ENCODE results near the gene MLEC. TPM values are rescaled to one million over a fixed set of nuclear protein-coding genes. Genes with fewer than 3 reads are reported as not detected.
A peak's percentile ranks its signal among the peaks of the same experiment; 100 is the strongest.

Gene MLEC
- total and polyA plus RNA-seq, 2 of the 13 experiments (the other 11 are each of a cell fraction or from before 2014, with no cell fraction given): 49.8 to 156 TPM

DNA sequence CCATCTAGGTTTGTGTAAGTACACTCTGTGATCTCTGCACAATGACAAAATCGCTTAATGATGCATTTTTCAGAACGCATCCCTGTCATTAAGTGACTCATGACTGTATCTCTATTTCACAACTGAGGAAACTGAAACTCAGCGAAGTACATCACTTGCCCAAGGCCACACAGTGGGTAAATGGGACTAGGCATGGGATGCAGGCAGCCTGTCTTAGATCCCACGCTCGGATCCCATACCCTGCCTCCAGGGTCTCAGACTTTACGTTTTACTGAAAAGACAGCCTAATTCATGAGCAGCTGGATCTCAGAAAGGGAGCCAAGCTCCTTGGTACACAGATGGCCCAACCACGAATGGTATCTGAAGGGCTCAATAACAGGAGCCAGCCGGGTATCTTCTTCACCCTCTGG is 2.4 kb upstream of the MLEC start (continued):
- TF ChIP-seq, protein P1, sequence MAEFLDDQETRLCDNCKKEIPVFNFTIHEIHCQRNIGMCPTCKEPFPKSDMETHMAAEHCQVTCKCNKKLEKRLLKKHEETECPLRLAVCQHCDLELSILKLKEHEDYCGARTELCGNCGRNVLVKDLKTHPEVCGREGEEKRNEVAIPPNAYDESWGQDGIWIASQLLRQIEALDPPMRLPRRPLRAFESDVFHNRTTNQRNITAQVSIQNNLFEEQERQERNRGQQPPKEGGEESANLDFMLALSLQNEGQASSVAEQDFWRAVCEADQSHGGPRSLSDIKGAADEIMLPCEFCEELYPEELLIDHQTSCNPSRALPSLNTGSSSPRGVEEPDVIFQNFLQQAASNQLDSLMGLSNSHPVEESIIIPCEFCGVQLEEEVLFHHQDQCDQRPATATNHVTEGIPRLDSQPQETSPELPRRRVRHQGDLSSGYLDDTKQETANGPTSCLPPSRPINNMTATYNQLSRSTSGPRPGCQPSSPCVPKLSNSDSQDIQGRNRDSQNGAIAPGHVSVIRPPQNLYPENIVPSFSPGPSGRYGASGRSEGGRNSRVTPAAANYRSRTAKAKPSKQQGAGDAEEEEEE (CRISPR knock-in tag; IDR thresholded peaks at IDR 0.05; ENCODE audit: borderline replicate concordance): no peak
- TF ChIP-seq ZNF530 (CRISPR knock-in tag; IDR thresholded peaks at IDR 0.05; ENCODE audit: low read depth): no peak
- TF ChIP-seq MAFK (conservative IDR thresholded peaks at IDR 0.05 in 1 of 2, IDR thresholded peaks at IDR 0.05 in 1 of 2; ENCODE audit: low read length in 2 of 2): peak; percentile 43 to 64; a peak in 2 of 4 replicates
- no peak for TF ChIP-seq GABPA (IDR thresholded peaks at IDR 0.05; ENCODE audit: low read depth, low read length)
- TF ChIP-seq GABPA (CRISPR knock-in tag; IDR thresholded peaks at IDR 0.05; ENCODE audit: low read depth): no peak
- TF ChIP-seq, protein P2, sequence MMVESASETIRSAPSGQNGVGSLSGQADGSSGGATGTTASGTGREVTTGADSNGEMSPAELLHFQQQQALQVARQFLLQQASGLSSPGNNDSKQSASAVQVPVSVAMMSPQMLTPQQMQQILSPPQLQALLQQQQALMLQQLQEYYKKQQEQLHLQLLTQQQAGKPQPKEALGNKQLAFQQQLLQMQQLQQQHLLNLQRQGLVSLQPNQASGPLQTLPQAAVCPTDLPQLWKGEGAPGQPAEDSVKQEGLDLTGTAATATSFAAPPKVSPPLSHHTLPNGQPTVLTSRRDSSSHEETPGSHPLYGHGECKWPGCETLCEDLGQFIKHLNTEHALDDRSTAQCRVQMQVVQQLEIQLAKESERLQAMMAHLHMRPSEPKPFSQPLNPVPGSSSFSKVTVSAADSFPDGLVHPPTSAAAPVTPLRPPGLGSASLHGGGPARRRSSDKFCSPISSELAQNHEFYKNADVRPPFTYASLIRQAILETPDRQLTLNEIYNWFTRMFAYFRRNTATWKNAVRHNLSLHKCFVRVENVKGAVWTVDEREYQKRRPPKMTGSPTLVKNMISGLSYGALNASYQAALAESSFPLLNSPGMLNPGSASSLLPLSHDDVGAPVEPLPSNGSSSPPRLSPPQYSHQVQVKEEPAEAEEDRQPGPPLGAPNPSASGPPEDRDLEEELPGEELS (CRISPR knock-in tag; IDR thresholded peaks at IDR 0.05): no peak

DNA sequence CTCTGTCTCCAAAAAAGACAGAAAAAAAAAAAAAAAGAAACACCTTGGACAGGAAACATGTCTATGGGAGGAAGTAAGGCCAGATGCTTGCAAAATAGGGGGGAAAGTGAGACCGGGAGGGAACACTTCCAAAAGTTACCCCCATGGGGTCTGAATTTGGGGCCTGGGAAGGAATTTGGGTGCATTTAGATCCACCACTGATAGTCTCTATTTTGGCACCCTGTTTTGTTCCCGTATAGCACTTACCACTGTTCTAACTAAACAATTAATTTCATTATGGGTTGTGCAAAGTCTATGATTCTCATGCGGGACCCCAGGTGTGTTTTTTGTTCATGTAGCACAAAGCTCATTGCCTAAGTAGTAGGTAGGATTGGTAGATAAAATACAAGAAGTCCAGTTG is 1.4 kb upstream of the MLEC start:
- Histone ChIP-seq H3K9ac (ENCODE audit: insufficient read depth, low read depth, low read length) (peak overlapping the region; percentile 85; the same call in 1 of the 2 replicates), H2AFZ (ENCODE audit: low read length) (no peak overlapping the region), H3K27me3 (ENCODE audit: control insufficient read depth in 1 of 2, insufficient read depth in 2 of 2, low read length in 2 of 2) (no peaks in the 10 kb centered on the region), H3K36me3 (replicated peaks in 1 of 2; ENCODE audit: control insufficient read depth in 1 of 2, insufficient read depth in 2 of 2, low read length in 2 of 2) (no peaks in the 10 kb centered on the region), H3K4me1 (ENCODE audit: insufficient read depth, low read length) (peaks cover 37% of the 10 kb centered on the region), H3K27ac (ENCODE audit: extremely low read length, insufficient read depth, low read length) (no peak overlapping the region), H3K4me3 (replicated peaks in 1 of 3; ENCODE audit: insufficient read depth in 1 of 3, low read depth in 2 of 3, low read length in 3 of 3) (peak overlapping the region in 2 of 3 experiments; percentile 77 to 91; a peak in 3 of 6 replicates), H4K20me1 (ENCODE audit: insufficient read depth, low read length) (peaks cover 18% of the 10 kb centered on the region), H3K4me2 (ENCODE audit: low read depth, low read length) (peak overlapping the region; percentile 98), H3K79me2 (ENCODE audit: insufficient read depth, low read length) (peaks cover 35% of the 10 kb centered on the region), H3K9me3 (ENCODE audit: low read length) (no peaks in the 10 kb centered on the region)
- no TSS peak for BruUV-seq (replicated peaks)
- POLR2A ChIA-PET: no interaction called here
- 39% methylated on average over 3 of the region's 3 CpGs for WGBS (ENCODE audit: low lambda C conversion rate)
- DNase-seq (ENCODE audit: low spot score) (no peak), ATAC-seq (no peak), FAIRE-seq (no peak)
- CTCF ChIA-PET (ENCODE audit: low intra/inter-chr PET ratio, low total read pairs): no interaction called here
- in situ Hi-C loops (cut with HindIII; ENCODE audit: extremely low pct_ligation_motif_present, low pct_unique_long_range_greater_than_20kb): no loop called here
- intact Hi-C loops (cut with micrococcal nuclease; ENCODE audit: unreplicated experiment): loop anchor here (5.0 kb wide), 2 partner anchors 38 to 1392 kb away; partner anchors contain the start of gene MLXIP
- TF ChIP-seq SRF (IDR thresholded peaks at IDR 0.05; ENCODE audit: low read depth, low read length): no peak
- no peak for TF ChIP-seq THYN1 (CRISPR knock-in tag; IDR thresholded peaks at IDR 0.05; ENCODE audit: borderline replicate concordance, low read depth)
- no peak for TF ChIP-seq GABPB1 (CRISPR knock-in tag; IDR thresholded peaks at IDR 0.05)
- TF ChIP-seq, protein P3, sequence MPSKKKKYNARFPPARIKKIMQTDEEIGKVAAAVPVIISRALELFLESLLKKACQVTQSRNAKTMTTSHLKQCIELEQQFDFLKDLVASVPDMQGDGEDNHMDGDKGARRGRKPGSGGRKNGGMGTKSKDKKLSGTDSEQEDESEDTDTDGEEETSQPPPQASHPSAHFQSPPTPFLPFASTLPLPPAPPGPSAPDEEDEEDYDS (CRISPR knock-in tag; IDR thresholded peaks at IDR 0.05): no peak
- TF ChIP-seq, protein P4, sequence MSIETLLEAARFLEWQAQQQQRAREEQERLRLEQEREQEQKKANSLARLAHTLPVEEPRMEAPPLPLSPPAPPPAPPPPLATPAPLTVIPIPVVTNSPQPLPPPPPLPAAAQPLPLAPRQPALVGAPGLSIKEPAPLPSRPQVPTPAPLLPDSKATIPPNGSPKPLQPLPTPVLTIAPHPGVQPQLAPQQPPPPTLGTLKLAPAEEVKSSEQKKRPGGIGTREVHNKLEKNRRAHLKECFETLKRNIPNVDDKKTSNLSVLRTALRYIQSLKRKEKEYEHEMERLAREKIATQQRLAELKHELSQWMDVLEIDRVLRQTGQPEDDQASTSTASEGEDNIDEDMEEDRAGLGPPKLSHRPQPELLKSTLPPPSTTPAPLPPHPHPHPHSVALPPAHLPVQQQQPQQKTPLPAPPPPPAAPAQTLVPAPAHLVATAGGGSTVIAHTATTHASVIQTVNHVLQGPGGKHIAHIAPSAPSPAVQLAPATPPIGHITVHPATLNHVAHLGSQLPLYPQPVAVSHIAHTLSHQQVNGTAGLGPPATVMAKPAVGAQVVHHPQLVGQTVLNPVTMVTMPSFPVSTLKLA (IDR thresholded peaks at IDR 0.05): no peak
- no peak for TF ChIP-seq ZNF619 (CRISPR knock-in tag; IDR thresholded peaks at IDR 0.05)
- TF ChIP-seq, protein P5, sequence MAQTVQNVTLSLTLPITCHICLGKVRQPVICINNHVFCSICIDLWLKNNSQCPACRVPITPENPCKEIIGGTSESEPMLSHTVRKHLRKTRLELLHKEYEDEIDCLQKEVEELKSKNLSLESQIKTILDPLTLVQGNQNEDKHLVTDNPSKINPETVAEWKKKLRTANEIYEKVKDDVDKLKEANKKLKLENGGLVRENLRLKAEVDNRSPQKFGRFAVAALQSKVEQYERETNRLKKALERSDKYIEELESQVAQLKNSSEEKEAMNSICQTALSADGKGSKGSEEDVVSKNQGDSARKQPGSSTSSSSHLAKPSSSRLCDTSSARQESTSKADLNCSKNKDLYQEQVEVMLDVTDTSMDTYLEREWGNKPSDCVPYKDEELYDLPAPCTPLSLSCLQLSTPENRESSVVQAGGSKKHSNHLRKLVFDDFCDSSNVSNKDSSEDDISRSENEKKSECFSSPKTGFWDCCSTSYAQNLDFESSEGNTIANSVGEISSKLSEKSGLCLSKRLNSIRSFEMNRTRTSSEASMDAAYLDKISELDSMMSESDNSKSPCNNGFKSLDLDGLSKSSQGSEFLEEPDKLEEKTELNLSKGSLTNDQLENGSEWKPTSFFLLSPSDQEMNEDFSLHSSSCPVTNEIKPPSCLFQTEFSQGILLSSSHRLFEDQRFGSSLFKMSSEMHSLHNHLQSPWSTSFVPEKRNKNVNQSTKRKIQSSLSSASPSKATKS (CRISPR knock-in tag; IDR thresholded peaks at IDR 0.05): no peak
